ENCODE measurements around the gene SMARCAL1.

DNA sequence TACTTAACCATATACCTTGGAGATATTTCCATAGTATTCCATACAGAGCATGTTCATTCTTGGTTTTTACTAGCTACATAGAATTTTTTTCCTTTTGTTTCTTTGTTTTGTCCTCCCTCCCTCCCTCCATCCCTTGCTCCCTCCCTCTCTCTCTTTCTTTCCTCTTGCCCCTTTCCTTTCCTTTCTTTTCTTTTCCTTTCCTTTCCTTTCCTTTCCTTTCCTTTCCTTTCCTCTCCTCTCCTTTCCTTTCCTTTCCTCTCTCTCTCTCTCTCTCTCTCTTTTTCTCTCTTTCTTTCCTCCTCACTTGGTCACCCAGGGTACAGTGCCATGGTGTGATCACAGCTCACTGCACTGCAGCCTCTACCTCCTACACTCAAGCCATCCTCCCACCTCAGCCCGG lies 114.7 kb downstream of the SMARCAL1 start:
- TF ChIP-seq CEBPB (IDR thresholded peaks at IDR 0.05; ENCODE audit: low read depth, low read length): no peak
- TF ChIP-seq, protein P1, sequence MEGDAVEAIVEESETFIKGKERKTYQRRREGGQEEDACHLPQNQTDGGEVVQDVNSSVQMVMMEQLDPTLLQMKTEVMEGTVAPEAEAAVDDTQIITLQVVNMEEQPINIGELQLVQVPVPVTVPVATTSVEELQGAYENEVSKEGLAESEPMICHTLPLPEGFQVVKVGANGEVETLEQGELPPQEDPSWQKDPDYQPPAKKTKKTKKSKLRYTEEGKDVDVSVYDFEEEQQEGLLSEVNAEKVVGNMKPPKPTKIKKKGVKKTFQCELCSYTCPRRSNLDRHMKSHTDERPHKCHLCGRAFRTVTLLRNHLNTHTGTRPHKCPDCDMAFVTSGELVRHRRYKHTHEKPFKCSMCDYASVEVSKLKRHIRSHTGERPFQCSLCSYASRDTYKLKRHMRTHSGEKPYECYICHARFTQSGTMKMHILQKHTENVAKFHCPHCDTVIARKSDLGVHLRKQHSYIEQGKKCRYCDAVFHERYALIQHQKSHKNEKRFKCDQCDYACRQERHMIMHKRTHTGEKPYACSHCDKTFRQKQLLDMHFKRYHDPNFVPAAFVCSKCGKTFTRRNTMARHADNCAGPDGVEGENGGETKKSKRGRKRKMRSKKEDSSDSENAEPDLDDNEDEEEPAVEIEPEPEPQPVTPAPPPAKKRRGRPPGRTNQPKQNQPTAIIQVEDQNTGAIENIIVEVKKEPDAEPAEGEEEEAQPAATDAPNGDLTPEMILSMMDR (conservative IDR thresholded peaks at IDR 0.05; ENCODE audit: low read depth, low read length): no peak
- TF ChIP-seq POLR2A (IDR thresholded peaks at IDR 0.05; ENCODE audit: low read depth, low read length): no peak
- TF ChIP-seq FOS (IDR thresholded peaks at IDR 0.05; ENCODE audit: low read depth, low read length): no peak
- no peak for TF ChIP-seq RAD21 (IDR thresholded peaks at IDR 0.05; ENCODE audit: low read length)

Measured in IMR-90 (cell line).